H1 (cell line): ENCODE data around the gene AP5Z1. TPM values are rescaled to one million over a fixed set of nuclear protein-coding genes. Genes with fewer than 3 reads are reported as not detected.

Experiments used
- CTCF ChIA-PET: fragments of 300-600 bp; sonication (Branson Sonifier 250); formaldehyde crosslinking; loops from one replicate; lab custom pipeline; 2021; ENCODE audit not compliant: partially characterized antibody; lab: Charles Lee
- POLR2A ChIA-PET: fragments of 300-600 bp; sonication (Branson Sonifier 250); formaldehyde crosslinking; loops from one replicate; lab custom pipeline; 2021; ENCODE audit warnings: inconsistent platforms; ENCODE audit not compliant: partially characterized antibody; lab: Charles Lee
- DNase-seq, 2 experiments: peaks; one replicate each; pipeline versions ENCODE4 v3.0.0 to v3.0.0-alpha.2; 2010 to 2022; ENCODE audit warnings: low spot score in 2 of 2, low read depth in 1 of 2, mixed read lengths in 1 of 2
- FAIRE-seq: peaks from 2 replicates; lab custom pipeline; 2011; peaks lifted over from hg19 to GRCh38; lab: Jason Lieb, UNC
- H2AFZ ChIP-seq: 2 replicates; pipeline ENCODE4 v1.8.1; 2012; ENCODE audit warnings: low read length, inconsistent platforms
- H2AK5ac ChIP-seq: 2 replicates; pipeline ENCODE4 v1.6.1; 2013; ENCODE audit warnings: low read depth, low read length
- H2BK120ac ChIP-seq: replicated peaks from 2 replicates; pipeline ENCODE3; 2013; ENCODE audit warnings: low read depth, low read length, inconsistent platforms
- H2BK12ac ChIP-seq: 2 replicates; pipeline ENCODE4 v1.6.1; 2013; ENCODE audit warnings: low read depth, low read length
- H2BK15ac ChIP-seq: 2 replicates; pipeline ENCODE4 v1.6.1; 2013; ENCODE audit warnings: low read length
- H2BK20ac ChIP-seq: 2 replicates; pipeline ENCODE4 v1.6.1; 2013; ENCODE audit warnings: low read length
- H2BK5ac ChIP-seq: 2 replicates; pipeline ENCODE4 v1.6.1; 2013; ENCODE audit warnings: low read depth, low read length
- H3K14ac ChIP-seq: 2 replicates; pipeline ENCODE4 v1.6.1; 2013; ENCODE audit warnings: inconsistent platforms; ENCODE audit not compliant: insufficient read length
- H3K18ac ChIP-seq: 2 replicates; pipeline ENCODE4 v1.6.1; 2013; ENCODE audit warnings: low read length; ENCODE audit errors: extremely low read depth
- H3K23ac ChIP-seq: 2 replicates; pipeline ENCODE4 v1.6.1; 2013; ENCODE audit warnings: inconsistent platforms; ENCODE audit not compliant: insufficient read length
- H3K23me2 ChIP-seq: 2 replicates; pipeline ENCODE4 v1.6.1; 2013; ENCODE audit warnings: low read depth, low read length
- H3K27ac ChIP-seq: 2 replicates; pipeline ENCODE4 v1.6.1; 2011; ENCODE audit warnings: low read depth, low read length, inconsistent platforms
- H3K27me3 ChIP-seq, 4 experiments: replicated peaks in 1 of 4; 1 replicate in 1 of 4; 2 replicates in 3 of 4; pipeline versions ENCODE4 v1.6.1 to v1.8.1; 2011 to 2013; ENCODE audit warnings: low read length in 3 of 4, mild to moderate bottlenecking in 3 of 4, inconsistent platforms in 2 of 4, mixed read lengths in 2 of 4, moderate library complexity in 1 of 4; ENCODE audit not compliant: control insufficient read depth in 3 of 4, insufficient read depth in 3 of 4; ENCODE audit errors: extremely low read depth in 1 of 4
- H3K36me3 ChIP-seq, 4 experiments: 2 replicates each; pipeline versions ENCODE4 v1.6.1 to v1.8.1; 2011 to 2013; ENCODE audit warnings: mild to moderate bottlenecking in 4 of 4, low read length in 3 of 4, moderate library complexity in 2 of 4, control low read depth in 1 of 4, inconsistent platforms in 1 of 4; ENCODE audit not compliant: insufficient read depth in 4 of 4, control insufficient read depth in 2 of 4
- H3K4ac ChIP-seq: replicated peaks from 2 replicates; pipeline ENCODE3; 2013; ENCODE audit warnings: low read length, low read depth, mixed read lengths, inconsistent platforms; ENCODE audit not compliant: insufficient read length
- H3K4me1 ChIP-seq, 4 experiments: replicated peaks in 1 of 4; 1 replicate in 1 of 4; 2 replicates in 3 of 4; pipeline versions ENCODE4 v1.6.1 to v1.8.1; 2011 to 2013; ENCODE audit warnings: low read length in 3 of 4, inconsistent platforms in 2 of 4, mixed read lengths in 1 of 4; ENCODE audit not compliant: insufficient read depth in 4 of 4, control insufficient read depth in 3 of 4
- H3K4me2 ChIP-seq, 2 experiments: 2 replicates each; pipeline versions ENCODE4 v1.6.1 to v1.8.1; 2011 to 2013; ENCODE audit warnings: low read depth in 2 of 2, low read length in 2 of 2, control low read depth in 1 of 2, inconsistent platforms in 1 of 2, mild to moderate bottlenecking in 1 of 2; ENCODE audit not compliant: insufficient read depth in 1 of 2
- H3K4me3 ChIP-seq, 4 experiments: fragments of 200-600, 300-600 bp in 1 of 4; sonication (generic), shearing (Covaris generic), sonication (Bioruptor Twin) in 1 of 4; 2 replicates each; pipeline versions ENCODE4 v1.5.1 to v1.8.1; 2011 to 2016; ENCODE audit warnings: low read length in 4 of 4, low read depth in 3 of 4, control low read depth in 2 of 4, inconsistent platforms in 2 of 4, mild to moderate bottlenecking in 2 of 4, mixed read lengths in 1 of 4, moderate library complexity in 1 of 4; ENCODE audit not compliant: insufficient read depth in 2 of 4; ENCODE audit errors: extremely low read depth in 1 of 4
- H3K56ac ChIP-seq: replicated peaks from 2 replicates; pipeline ENCODE3; 2013; ENCODE audit warnings: low read depth, mild to moderate bottlenecking, mixed read lengths, low read length, inconsistent platforms; ENCODE audit not compliant: insufficient read length
- H3K79me1 ChIP-seq: 2 replicates; pipeline ENCODE4 v1.6.1; 2013; ENCODE audit warnings: low read depth, low read length, control low read depth
- H3K79me2 ChIP-seq, 2 experiments: 2 replicates each; pipeline versions ENCODE4 v1.6.1 to v1.8.1; 2012 to 2013; ENCODE audit warnings: low read length in 2 of 2, mild to moderate bottlenecking in 2 of 2, inconsistent platforms in 1 of 2; ENCODE audit not compliant: insufficient read depth in 2 of 2, control insufficient read depth in 1 of 2
- H3K9ac ChIP-seq, 4 experiments: replicated peaks in 1 of 4; 1 replicate in 1 of 4; 2 replicates in 3 of 4; pipeline versions ENCODE4 v1.6.1 to v1.8.1; 2011 to 2013; ENCODE audit warnings: low read depth in 3 of 4, low read length in 3 of 4, control low read depth in 2 of 4, mild to moderate bottlenecking in 2 of 4, moderate library complexity in 2 of 4, inconsistent platforms in 1 of 4; ENCODE audit errors: extremely low read depth in 1 of 4
- H3K9me3 ChIP-seq, 2 experiments: 2 replicates each; pipeline versions ENCODE4 v1.6.1 to v1.8.1; 2012 to 2013; ENCODE audit warnings: mild to moderate bottlenecking in 2 of 2, moderate library complexity in 2 of 2, control low read depth in 1 of 2, inconsistent platforms in 1 of 2, low read depth in 1 of 2, low read length in 1 of 2, mixed read lengths in 1 of 2; ENCODE audit not compliant: insufficient read depth in 2 of 2
- H4K20me1 ChIP-seq, 2 experiments: replicated peaks in 1 of 2; 2 replicates each; pipeline versions ENCODE3 to v1.8.1; 2011 to 2013; ENCODE audit warnings: inconsistent platforms in 2 of 2, low read length in 2 of 2, mild to moderate bottlenecking in 1 of 2; ENCODE audit not compliant: insufficient read depth in 2 of 2, control insufficient read depth in 1 of 2
- H4K5ac ChIP-seq: 2 replicates; pipeline ENCODE4 v1.6.1; 2013; ENCODE audit warnings: low read length, low read depth, mixed read lengths, inconsistent platforms; ENCODE audit not compliant: insufficient read length
- H4K8ac ChIP-seq: 2 replicates; pipeline ENCODE4 v1.8.0; 2013; ENCODE audit warnings: mild to moderate bottlenecking, moderate library complexity, low read length, inconsistent platforms; ENCODE audit not compliant: insufficient read depth; ENCODE audit errors: extremely low read depth
- H4K91ac ChIP-seq: replicated peaks from 2 replicates; pipeline ENCODE3; 2013; ENCODE audit warnings: low read length, mixed read lengths, inconsistent platforms; ENCODE audit not compliant: insufficient read length
- JUN ChIP-seq: IDR thresholded peaks from 2 replicates; pipeline ENCODE4 v1.6.1; 2011; ENCODE audit warnings: low read depth, mild to moderate bottlenecking, improper control_type of control experiment, low read length
- MAX ChIP-seq: IDR thresholded peaks from 2 replicates; pipeline ENCODE4 v1.6.1; 2012; ENCODE audit warnings: inconsistent platforms
- WGBS, 2 experiments: shearing (Covaris generic) in 1 of 2; methylation state at CpG; one replicate each; pipeline versions ENCODE4 v1.1.6 to v1.1.7; 2013 to 2015; ENCODE audit warnings: low lambda C conversion rate in 2 of 2, mixed read lengths in 2 of 2, inconsistent platforms in 1 of 2, low coverage in 1 of 2, missing lambda C conversion rate in 1 of 2; ENCODE audit not compliant: insufficient replicate concordance in 2 of 2, insufficient coverage in 1 of 2, insufficient read length in 1 of 2; ENCODE audit errors: extremely low coverage in 1 of 2, missing lambda C conversion rate in 1 of 2; 5-methylcytosine and 5-hydroxymethylcytosine counted together
- polyA plus RNA-seq, 7 experiments: library from polyadenylated mRNA; depleted of rRNA in 3 of 7; stranded (reverse) in 5 of 7; unstranded in 2 of 7; fragments of >200 nt in 5 of 7; fragments of 200-250 nt in 2 of 7; gene quantifications; 1 replicate in 5 of 7; 2 replicates in 1 of 7; 4 replicates in 1 of 7; pipeline versions ENCODE4 v1.2.1 to v1.2.3, GENCODE V29; 2011 to 2013; ENCODE audit warnings: missing spikeins in 2 of 7, mixed read lengths in 2 of 7
- total RNA-seq: library from RNA; stranded (reverse); fragmentation: NEBNext Ultra II Directional; extraction: Animal tissue kit (Norgen Biotek cat#: 25700); gene quantifications from 2 replicates; pipeline ENCODE4 v1.2.1, GENCODE V29; 2021

Gene AP5Z1
- total and polyA plus RNA-seq, 2 of the 8 experiments (the other 6 are each of a cell fraction or from before 2014, with no cell fraction given): 24.0 to 24.7 TPM

- H2BK15ac ChIP-seq: no peak overlapping the region
- CTCF ChIA-PET: no interaction called here
- H4K8ac ChIP-seq: no peak overlapping the region
- FAIRE-seq: no peak
- no peak overlapping the region for H3K27ac ChIP-seq
- H3K14ac ChIP-seq: no peak overlapping the region
- no peaks in the 10 kb centered on the region for H3K9me3 ChIP-seq
- POLR2A ChIA-PET: no interaction called here
- no peak overlapping the region for H3K4me3 ChIP-seq
- no peak for DNase-seq
- H4K5ac ChIP-seq: no peak overlapping the region
- no peaks in the 10 kb centered on the region; a peak in 1 of 7 replicates for H3K4me1 ChIP-seq
- peaks cover 2% of the 10 kb centered on the region for H3K79me1 ChIP-seq
- H3K27me3 ChIP-seq: no peaks in the 10 kb centered on the region
- H3K9ac ChIP-seq: no peak overlapping the region
- H3K4ac ChIP-seq: no peak overlapping the region
- no peaks in the 10 kb centered on the region for H3K36me3 ChIP-seq
- no peak overlapping the region for H3K4me2 ChIP-seq
- no peak overlapping the region for H2BK12ac ChIP-seq
- H2AFZ ChIP-seq: no peak overlapping the region
- no peak overlapping the region for H2AK5ac ChIP-seq
- no peaks in the 10 kb centered on the region for H3K23me2 ChIP-seq
- H3K18ac ChIP-seq: no peak overlapping the region
- H4K20me1 ChIP-seq: peaks cover 5 to 15% of the 10 kb centered on the region in 2 experiments
- TF ChIP-seq MAX (no peak), JUN (no peak)
- 100% methylated on average over 13 of the region's 16 CpGs; no CpG with 5 or more reads in 1 of the 2 experiments for WGBS, 2 experiments
- H2BK120ac ChIP-seq: no peak overlapping the region
- H2BK20ac ChIP-seq: no peak overlapping the region
- no peak overlapping the region for H4K91ac ChIP-seq
- H3K56ac ChIP-seq: no peak overlapping the region
- no peak overlapping the region for H3K23ac ChIP-seq
- H2BK5ac ChIP-seq: no peak overlapping the region
- no peaks in the 10 kb centered on the region for H3K79me2 ChIP-seq
These were observed 43.6 kb upstream of the AP5Z1 start for GRCh38 chr7:4731803-4732202.
